Endothelial cell of umbilical vein (primary cell): Measurements from ENCODE around the gene AP1G2. TPM values are rescaled to one million over a fixed set of nuclear protein-coding genes. Genes with fewer than 3 reads are reported as not detected.

ENCODE experiments used
- BruUV-seq: library from RNA; stranded (reverse); fragments of 400-500 nt; replicated peaks from 2 replicates; lab custom pipeline; 2021; lab: Mats Ljungman, UMichigan
- CTCF ChIA-PET: fragments of 300-600, 350-600 bp; sonication (Branson Sonifier 250); formaldehyde crosslinking; loops from one replicate; lab custom pipeline; 2021; ENCODE audit warnings: antibody characterized with exemption, inconsistent platforms; lab: Charles Lee
- POLR2A ChIA-PET: fragments of 300-600, 350-600 bp; sonication (Branson Sonifier 250); formaldehyde crosslinking; loops from one replicate; lab custom pipeline; 2021; ENCODE audit warnings: antibody characterized with exemption, inconsistent platforms; lab: Charles Lee
- DNase-seq: peaks from one replicate; pipeline ENCODE4 v3.0.0-alpha.2; 2011; ENCODE audit warnings: low read depth, low spot score
- FAIRE-seq: peaks from 2 replicates; lab custom pipeline; 2011; peaks lifted over from hg19 to GRCh38; lab: Jason Lieb, UNC
- H2AFZ ChIP-seq: 2 replicates; pipeline ENCODE4 v1.6.0; 2012; ENCODE audit warnings: low read depth, low read length, control low read depth, inconsistent platforms
- H3K27ac ChIP-seq: 2 replicates; pipeline ENCODE4 v1.5.1; 2011; ENCODE audit warnings: low read depth, mild to moderate bottlenecking, control low read depth, low read length, moderate library complexity; ENCODE audit not compliant: insufficient read depth
- H3K27me3 ChIP-seq, 2 experiments: 2 replicates each; pipeline versions ENCODE4 v1.6.0 to v1.6.1; 2011; ENCODE audit warnings: low read length in 2 of 2, mixed read lengths in 1 of 2; ENCODE audit not compliant: control insufficient read depth in 2 of 2, insufficient read depth in 2 of 2
- H3K36me3 ChIP-seq, 2 experiments: 2 replicates in 1 of 2; 3 replicates in 1 of 2; pipeline ENCODE4 v1.5.1; 2011; ENCODE audit warnings: low read length in 2 of 2, mild to moderate bottlenecking in 1 of 2, moderate library complexity in 1 of 2; ENCODE audit not compliant: control insufficient read depth in 2 of 2, insufficient read depth in 2 of 2; ENCODE audit errors: extremely low read depth in 1 of 2
- H3K4me1 ChIP-seq: 3 replicates; pipeline ENCODE4 v1.5.1; 2011; ENCODE audit warnings: mild to moderate bottlenecking, low read length; ENCODE audit not compliant: control insufficient read depth, insufficient read depth; ENCODE audit errors: extremely low read depth
- H3K4me2 ChIP-seq: 2 replicates; pipeline ENCODE4 v1.6.1; 2011; ENCODE audit warnings: low read length, control low read depth, mixed read lengths; ENCODE audit not compliant: insufficient read depth
- H3K4me3 ChIP-seq, 3 experiments: fragments of 200-600 bp in 1 of 3; sonication (generic), shearing (Covaris generic) in 1 of 3; replicated peaks in 1 of 3; 2 replicates each; pipeline ENCODE4 v1.5.1; 2011 to 2016; ENCODE audit warnings: control low read depth in 3 of 3, low read length in 3 of 3, mild to moderate bottlenecking in 2 of 3, inconsistent platforms in 1 of 3, low read depth in 1 of 3, moderate library complexity in 1 of 3; ENCODE audit not compliant: insufficient read depth in 1 of 3
- H3K79me2 ChIP-seq: 2 replicates; pipeline ENCODE4 v1.6.0; 2012; ENCODE audit warnings: low read length, inconsistent platforms; ENCODE audit not compliant: control insufficient read depth, insufficient read depth
- H3K9ac ChIP-seq: replicated peaks from 2 replicates; pipeline ENCODE3; 2011; ENCODE audit warnings: low read length, control low read depth; ENCODE audit not compliant: insufficient read depth; ENCODE audit errors: extremely low read depth
- H3K9me1 ChIP-seq: replicated peaks from 3 replicates; pipeline ENCODE4 v1.6.0; 2011; ENCODE audit warnings: mild to moderate bottlenecking, low read length; ENCODE audit not compliant: control insufficient read depth, insufficient read depth; ENCODE audit errors: extremely low read depth
- H3K9me3 ChIP-seq: replicated peaks from 2 replicates; pipeline ENCODE4 v1.5.1; 2012; ENCODE audit warnings: low read length, inconsistent platforms; ENCODE audit not compliant: control insufficient read depth, insufficient read depth
- H4K20me1 ChIP-seq: replicated peaks from 2 replicates; pipeline ENCODE3; 2011; ENCODE audit warnings: mild to moderate bottlenecking, low read length; ENCODE audit not compliant: control insufficient read depth, insufficient read depth; ENCODE audit errors: extremely low read depth
- CTCF ChIP-seq, 2 donors: IDR thresholded peaks; 1 replicate in 1 of 2; 2 replicates in 1 of 2; pipeline ENCODE4 v1.5.1; 2011; ENCODE audit warnings: low read length in 2 of 2, mild to moderate bottlenecking in 2 of 2, moderate library complexity in 2 of 2, control low read depth in 1 of 2, inconsistent platforms in 1 of 2, low read depth in 1 of 2; ENCODE audit not compliant: insufficient read depth in 1 of 2; ENCODE audit errors: extremely low read depth in 1 of 2
- EZH2 ChIP-seq: IDR thresholded peaks from 2 replicates; pipeline ENCODE4 v1.6.1; 2012; ENCODE audit warnings: borderline replicate concordance, low read depth, mild to moderate bottlenecking, moderate library complexity, low read length, inconsistent platforms; ENCODE audit not compliant: severe bottlenecking
- FOS ChIP-seq: IDR thresholded peaks from 2 replicates; pipeline ENCODE4 v1.6.1; 2011; ENCODE audit warnings: mild to moderate bottlenecking, low read length, moderate library complexity, borderline replicate concordance; ENCODE audit not compliant: insufficient read depth
- GATA2 ChIP-seq: IDR thresholded peaks from 2 replicates; pipeline ENCODE4 v1.7.0; 2011; ENCODE audit warnings: low read depth, mild to moderate bottlenecking, moderate library complexity, mixed read lengths, low read length; ENCODE audit not compliant: insufficient read length, insufficient read depth
- JUN ChIP-seq: IDR thresholded peaks from 2 replicates; pipeline ENCODE4 v1.6.1; 2011; ENCODE audit warnings: borderline replicate concordance, low read depth; ENCODE audit not compliant: insufficient read length, insufficient read depth
- MAX ChIP-seq: IDR thresholded peaks from 2 replicates; pipeline ENCODE4 v1.6.1; 2011; ENCODE audit not compliant: insufficient read depth, insufficient read length
- POLR2A ChIP-seq: IDR thresholded peaks from 2 replicates; pipeline ENCODE4 v1.6.1; 2012; ENCODE audit warnings: low read depth, mild to moderate bottlenecking, control low read depth, low read length
- POLR2AphosphoS5 ChIP-seq: IDR thresholded peaks from 2 replicates; pipeline ENCODE4 v1.6.1; 2012; ENCODE audit warnings: low read depth, mild to moderate bottlenecking, control low read depth, low read length, moderate library complexity; ENCODE audit not compliant: insufficient read depth
- dilution Hi-C: fragments of 300-500 bp; cut with MboI; formaldehyde crosslinking; loops from one replicate; pipeline ENCODE4 v1.15.0; 2019; ENCODE audit warnings: low sequenced_read_pairs; ENCODE audit not compliant: extremely low pct_ligation_motif_present
- intact Hi-C: fragments of 100-400 bp; cut with micrococcal nuclease; formaldehyde crosslinking; loops from one replicate; pipeline ENCODE4 v1.10.0; 2022
- polyA plus RNA-seq, 4 experiments: library from polyadenylated mRNA; depleted of rRNA in 3 of 4; stranded (reverse) in 3 of 4; unstranded in 1 of 4; fragments of >200 nt; gene quantifications; 2 replicates each; pipeline versions ENCODE4 v1.2.1 to v1.2.3, GENCODE V29; 2011 to 2012; ENCODE audit warnings: missing spikeins in 1 of 4
- total RNA-seq: library from RNA; stranded (reverse); gene quantifications from 2 replicates; pipeline ENCODE4 v1.2.3, GENCODE V29; 2021

The AP1G2 gene
- total and polyA plus RNA-seq, 2 donors (not counting 3 experiments of a cell fraction or from before 2014, with no cell fraction given) = 39.0 to 55.8 TPM

GRCh38 chr14:23613242-23614070 lies 45.9 kb upstream of the AP1G2 start:
- no peaks in the 10 kb centered on the region for H3K9me3 ChIP-seq
- dilution Hi-C loops (no loop called here), intact Hi-C loops (no loop called here)
- ChIA-PET POLR2A (no interaction called here), CTCF (interaction anchor here (1.3 to 2.5 kb wide), 3 partner anchors 8 to 297 kb away, joined by 3 to 12 read pairs (median 6); no protein-coding TSS in a partner anchor)
- no peaks in the 10 kb centered on the region for H3K36me3 ChIP-seq
- no peak for TF ChIP-seq POLR2AphosphoS5
- no peak for TF ChIP-seq EZH2
- TF ChIP-seq GATA2 = no peak
- no peak for TF ChIP-seq CTCF (IDR thresholded peaks at IDR 0.05; ENCODE audit: extremely low read depth in 1 of 2, insufficient read depth in 1 of 2, low read depth in 1 of 2, low read length in 2 of 2)
- TF ChIP-seq FOS = no peak
- TF ChIP-seq POLR2A = no peak
- no peak for TF ChIP-seq JUN
- TF ChIP-seq MAX = no peak
- H3K27me3 ChIP-seq = peaks cover 0 to 2% of the 10 kb centered on the region in 2 experiments
- no peak overlapping the region for H3K27ac ChIP-seq
- H3K4me3 ChIP-seq = no peak overlapping the region
- no peaks in the 10 kb centered on the region for H4K20me1 ChIP-seq
- no peak overlapping the region for H2AFZ ChIP-seq
- BruUV-seq = no TSS peak
- H3K79me2 ChIP-seq = no peaks in the 10 kb centered on the region
- H3K9me1 ChIP-seq = no peaks in the 10 kb centered on the region
- no peak overlapping the region for H3K9ac ChIP-seq
- DNase-seq (no peak), FAIRE-seq (no peak)
- H3K4me1 ChIP-seq = no peaks in the 10 kb centered on the region
- H3K4me2 ChIP-seq = no peak overlapping the region
